ENCODE results near the gene CXCL11.

DNA sequence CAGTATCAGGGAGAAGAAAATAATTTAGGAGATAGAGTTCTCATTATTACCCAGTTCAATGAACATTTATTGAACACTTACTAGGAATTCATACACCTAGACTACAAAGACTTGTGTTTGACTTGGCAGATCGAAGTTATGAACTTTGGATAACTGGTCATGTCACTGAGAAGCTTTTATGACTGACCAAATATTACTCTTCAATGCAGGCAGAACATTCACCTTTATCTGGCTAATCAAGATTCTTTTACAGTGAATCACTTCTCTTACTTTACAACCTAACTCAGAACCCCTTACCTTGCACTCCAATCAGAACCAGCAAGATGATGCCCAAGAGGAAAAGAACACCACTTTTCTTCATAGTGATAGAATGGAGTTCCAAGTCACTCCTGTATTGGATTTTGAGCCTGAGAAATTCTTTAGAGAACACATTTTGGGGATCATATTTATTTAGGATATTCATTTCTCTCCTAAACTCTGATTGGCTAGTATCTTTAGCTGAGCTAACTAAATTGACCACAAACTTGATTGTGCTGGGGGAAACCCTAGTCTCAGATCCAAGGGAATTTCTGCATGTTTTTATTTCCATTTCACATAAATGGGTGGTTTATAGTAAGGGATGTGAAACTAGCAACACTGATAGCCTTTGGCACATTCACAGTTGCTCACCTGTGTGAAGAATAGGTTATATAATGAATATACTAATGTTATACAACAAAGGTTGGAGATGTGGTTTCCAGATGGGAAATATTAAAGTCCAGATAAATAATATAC lies 28.6 kb downstream of the CXCL11 start, which contains the start of gene CXCL9:
- TF ChIP-seq, protein P1, sequence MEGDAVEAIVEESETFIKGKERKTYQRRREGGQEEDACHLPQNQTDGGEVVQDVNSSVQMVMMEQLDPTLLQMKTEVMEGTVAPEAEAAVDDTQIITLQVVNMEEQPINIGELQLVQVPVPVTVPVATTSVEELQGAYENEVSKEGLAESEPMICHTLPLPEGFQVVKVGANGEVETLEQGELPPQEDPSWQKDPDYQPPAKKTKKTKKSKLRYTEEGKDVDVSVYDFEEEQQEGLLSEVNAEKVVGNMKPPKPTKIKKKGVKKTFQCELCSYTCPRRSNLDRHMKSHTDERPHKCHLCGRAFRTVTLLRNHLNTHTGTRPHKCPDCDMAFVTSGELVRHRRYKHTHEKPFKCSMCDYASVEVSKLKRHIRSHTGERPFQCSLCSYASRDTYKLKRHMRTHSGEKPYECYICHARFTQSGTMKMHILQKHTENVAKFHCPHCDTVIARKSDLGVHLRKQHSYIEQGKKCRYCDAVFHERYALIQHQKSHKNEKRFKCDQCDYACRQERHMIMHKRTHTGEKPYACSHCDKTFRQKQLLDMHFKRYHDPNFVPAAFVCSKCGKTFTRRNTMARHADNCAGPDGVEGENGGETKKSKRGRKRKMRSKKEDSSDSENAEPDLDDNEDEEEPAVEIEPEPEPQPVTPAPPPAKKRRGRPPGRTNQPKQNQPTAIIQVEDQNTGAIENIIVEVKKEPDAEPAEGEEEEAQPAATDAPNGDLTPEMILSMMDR (IDR thresholded peaks at IDR 0.05): no peak
- TF ChIP-seq POLR2A (IDR thresholded peaks at IDR 0.05): no peak

Measured in transverse colon (tissue), 3 donors.